Measurements from ENCODE around the gene NAA60.

NAA60 gene

DNA sequence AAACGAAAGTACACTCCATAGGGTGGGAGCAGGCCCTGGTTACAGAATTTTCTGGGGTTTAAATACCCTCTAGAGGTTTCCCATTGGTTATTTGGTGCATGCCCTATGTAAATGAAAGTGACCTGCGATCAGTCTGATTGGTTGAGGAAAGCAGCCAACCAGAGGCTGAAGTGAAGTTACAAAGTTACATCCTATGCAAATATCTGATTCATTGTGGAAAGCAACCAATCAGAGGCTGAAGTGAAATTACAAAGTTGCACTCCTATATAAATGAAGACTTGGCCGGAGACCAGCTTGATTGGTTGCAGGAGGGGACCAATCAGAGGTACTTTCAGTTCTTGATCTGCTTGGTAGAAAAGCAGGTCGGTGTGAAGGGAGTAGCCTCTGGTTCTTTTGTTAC, 24.4 kb downstream of the NAA60 start:
- DNase-seq, result peak; percentile 28
- H3K79me2 ChIP-seq (ENCODE audit: control insufficient read depth, insufficient read depth, low read length), result peaks cover 82% of the 10 kb centered on the region
- H2BK120ac ChIP-seq (ENCODE audit: low read depth, low read length), result no peak overlapping the region
- no peak overlapping the region for H2BK5ac ChIP-seq (ENCODE audit: low read length)
- H3K4me3 ChIP-seq (ENCODE audit: low read length), result no peak overlapping the region
- no peak overlapping the region for H3K27ac ChIP-seq (ENCODE audit: low read depth, low read length)
- H4K5ac ChIP-seq (ENCODE audit: low read length), result no peak overlapping the region
- H2BK15ac ChIP-seq (replicated peaks; ENCODE audit: low read depth), result no peak overlapping the region
- no peak overlapping the region for H3K56ac ChIP-seq (ENCODE audit: low read length)
- no peaks in the 10 kb centered on the region for H3K36me3 ChIP-seq (ENCODE audit: control insufficient read depth, insufficient read depth, low read length)
- no peak overlapping the region for H3K23ac ChIP-seq (ENCODE audit: low read length)
- peaks cover 3% of the 10 kb centered on the region for H3K4me1 ChIP-seq (ENCODE audit: control insufficient read depth, low read depth, low read length)
- no peak overlapping the region for H3K4ac ChIP-seq (ENCODE audit: low read depth, low read length)
- no peak overlapping the region for H3K9ac ChIP-seq (ENCODE audit: low read length)
- peaks cover 36% of the 10 kb centered on the region for H3K79me1 ChIP-seq (ENCODE audit: low read length)
- no peak overlapping the region for H3K18ac ChIP-seq (ENCODE audit: low read length)
- no peak overlapping the region for H2AK5ac ChIP-seq (ENCODE audit: low read length)
- no peak overlapping the region for H4K8ac ChIP-seq (ENCODE audit: low read depth, low read length)
- no CpG with 5 or more reads among the region's 4 CpGs for WGBS (ENCODE audit: extremely low coverage, insufficient coverage, low lambda C conversion rate)
- no peak overlapping the region for H3K4me2 ChIP-seq (ENCODE audit: low read length)
- no peaks in the 10 kb centered on the region for H3K27me3 ChIP-seq (ENCODE audit: insufficient read depth, low read length, poor library complexity)

DNA sequence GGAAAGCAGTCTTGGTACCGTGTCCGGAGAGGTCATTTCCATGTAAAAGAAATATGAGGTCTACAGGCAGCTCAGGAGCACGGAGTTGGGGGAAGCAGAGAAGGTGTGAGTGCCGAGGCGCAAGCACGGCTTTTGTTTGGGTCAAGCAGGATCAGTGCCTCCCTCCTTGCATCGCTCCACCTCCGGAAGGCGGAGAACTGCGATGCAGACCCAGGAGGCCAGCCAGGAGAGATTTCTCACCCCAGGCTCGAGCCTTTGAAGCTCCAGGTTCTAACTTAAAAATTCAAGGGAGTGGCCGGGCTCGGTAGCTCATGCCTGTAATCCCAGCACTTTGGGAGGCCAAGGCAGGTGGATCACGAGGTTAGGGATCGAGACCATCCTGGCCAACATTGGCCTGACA, 25.0 kb downstream of the NAA60 start:
- no peak overlapping the region for H2BK5ac ChIP-seq (ENCODE audit: low read length)
- WGBS (ENCODE audit: extremely low coverage, insufficient coverage, low lambda C conversion rate), result no CpG with 5 or more reads among the region's 15 CpGs

GRCh38 chr16:3469736-3470135, 26.3 kb downstream of the NAA60 start:
- Histone ChIP-seq H4K8ac (ENCODE audit: low read depth, low read length) (no peak overlapping the region), H3K18ac (ENCODE audit: low read length) (no peak overlapping the region), H3K4me3 (ENCODE audit: low read length) (no peak overlapping the region), H2AK5ac (ENCODE audit: low read length) (no peak overlapping the region), H2BK15ac (replicated peaks; ENCODE audit: low read depth) (no peak overlapping the region), H3K36me3 (ENCODE audit: control insufficient read depth, insufficient read depth, low read length) (no peaks in the 10 kb centered on the region), H3K79me2 (ENCODE audit: control insufficient read depth, insufficient read depth, low read length) (peaks cover 75% of the 10 kb centered on the region), H3K9ac (ENCODE audit: low read length) (no peak overlapping the region), H3K27me3 (ENCODE audit: insufficient read depth, low read length, poor library complexity) (no peaks in the 10 kb centered on the region), H3K79me1 (ENCODE audit: low read length) (peaks cover 41% of the 10 kb centered on the region), H3K4me2 (ENCODE audit: low read length) (no peak overlapping the region), H3K27ac (ENCODE audit: low read depth, low read length) (peak overlapping the region; percentile 16), H3K4ac (ENCODE audit: low read depth, low read length) (no peak overlapping the region), H2BK5ac (ENCODE audit: low read length) (no peak overlapping the region), H4K5ac (ENCODE audit: low read length) (no peak overlapping the region), H3K56ac (ENCODE audit: low read length) (no peak overlapping the region), H2BK120ac (ENCODE audit: low read depth, low read length) (no peak overlapping the region), H3K4me1 (ENCODE audit: control insufficient read depth, low read depth, low read length) (peaks cover 3% of the 10 kb centered on the region), H3K23ac (ENCODE audit: low read length) (no peak overlapping the region)
- WGBS (ENCODE audit: extremely low coverage, insufficient coverage, low lambda C conversion rate), result no CpG with 5 or more reads among the region's 7 CpGs
- DNase-seq, result no peak

More for the DNA sequence above, 25.0 kb downstream of the NAA60 start:
- no peak overlapping the region for H3K9ac ChIP-seq (ENCODE audit: low read length)
- peaks cover 80% of the 10 kb centered on the region for H3K79me2 ChIP-seq (ENCODE audit: control insufficient read depth, insufficient read depth, low read length)
- H2BK15ac ChIP-seq (replicated peaks; ENCODE audit: low read depth), result no peak overlapping the region
- H3K4me3 ChIP-seq (ENCODE audit: low read length), result no peak overlapping the region
- no peak overlapping the region for H3K23ac ChIP-seq (ENCODE audit: low read length)
- no peak overlapping the region for H4K5ac ChIP-seq (ENCODE audit: low read length)
- no peak overlapping the region for H2BK120ac ChIP-seq (ENCODE audit: low read depth, low read length)
- H3K36me3 ChIP-seq (ENCODE audit: control insufficient read depth, insufficient read depth, low read length), result no peaks in the 10 kb centered on the region
- H3K56ac ChIP-seq (ENCODE audit: low read length), result no peak overlapping the region
- H3K79me1 ChIP-seq (ENCODE audit: low read length), result peaks cover 35% of the 10 kb centered on the region
- H3K27me3 ChIP-seq (ENCODE audit: insufficient read depth, low read length, poor library complexity), result no peaks in the 10 kb centered on the region
- no peak overlapping the region for H2AK5ac ChIP-seq (ENCODE audit: low read length)
- no peak overlapping the region for H4K8ac ChIP-seq (ENCODE audit: low read depth, low read length)
- peaks cover 3% of the 10 kb centered on the region for H3K4me1 ChIP-seq (ENCODE audit: control insufficient read depth, low read depth, low read length)
- H3K27ac ChIP-seq (ENCODE audit: low read depth, low read length), result no peak overlapping the region
- no peak overlapping the region for H3K4ac ChIP-seq (ENCODE audit: low read depth, low read length)
- DNase-seq, result peak; percentile 53
- H3K4me2 ChIP-seq (ENCODE audit: low read length), result no peak overlapping the region
- H3K18ac ChIP-seq (ENCODE audit: low read length), result no peak overlapping the region

DNA sequence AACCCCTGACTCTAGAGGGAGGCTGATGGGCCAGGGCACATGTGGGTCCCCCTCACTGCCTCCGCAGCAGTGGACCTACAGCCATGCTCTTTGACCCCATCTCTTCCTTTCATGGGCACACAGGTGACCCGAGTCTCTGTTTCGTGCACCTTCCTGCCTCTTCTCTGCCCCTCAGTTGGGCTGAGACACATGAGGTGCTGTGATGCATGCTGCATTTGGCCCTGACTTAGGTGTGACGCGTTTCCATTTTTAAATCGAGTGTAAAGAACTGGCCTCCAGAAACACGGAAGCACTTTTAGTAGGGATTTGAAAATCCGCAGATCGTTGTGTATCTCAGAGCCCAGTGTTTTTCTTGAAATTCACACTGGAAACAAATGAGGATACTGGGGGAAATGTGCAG, 27.2 kb downstream of the NAA60 start:
- Histone ChIP-seq H2BK120ac (ENCODE audit: low read depth, low read length) (no peak overlapping the region), H2BK5ac (ENCODE audit: low read length) (no peak overlapping the region), H3K79me1 (ENCODE audit: low read length) (peaks cover 38% of the 10 kb centered on the region), H4K8ac (ENCODE audit: low read depth, low read length) (no peak overlapping the region), H3K4me1 (ENCODE audit: control insufficient read depth, low read depth, low read length) (peaks cover 3% of the 10 kb centered on the region), H3K18ac (ENCODE audit: low read length) (no peak overlapping the region), H3K9ac (ENCODE audit: low read length) (no peak overlapping the region), H2BK15ac (replicated peaks; ENCODE audit: low read depth) (no peak overlapping the region), H3K36me3 (ENCODE audit: control insufficient read depth, insufficient read depth, low read length) (no peaks in the 10 kb centered on the region), H3K56ac (ENCODE audit: low read length) (no peak overlapping the region), H3K27me3 (ENCODE audit: insufficient read depth, low read length, poor library complexity) (no peaks in the 10 kb centered on the region), H3K4ac (ENCODE audit: low read depth, low read length) (no peak overlapping the region), H3K4me2 (ENCODE audit: low read length) (no peak overlapping the region), H4K5ac (ENCODE audit: low read length) (no peak overlapping the region), H3K79me2 (ENCODE audit: control insufficient read depth, insufficient read depth, low read length) (peaks cover 68% of the 10 kb centered on the region), H3K4me3 (ENCODE audit: low read length) (no peak overlapping the region), H3K27ac (ENCODE audit: low read depth, low read length) (no peak overlapping the region), H2AK5ac (ENCODE audit: low read length) (no peak overlapping the region), H3K23ac (ENCODE audit: low read length) (no peak overlapping the region)
- no peak for DNase-seq
- WGBS (ENCODE audit: extremely low coverage, insufficient coverage, low lambda C conversion rate), result no CpG with 5 or more reads among the region's 9 CpGs

DNA sequence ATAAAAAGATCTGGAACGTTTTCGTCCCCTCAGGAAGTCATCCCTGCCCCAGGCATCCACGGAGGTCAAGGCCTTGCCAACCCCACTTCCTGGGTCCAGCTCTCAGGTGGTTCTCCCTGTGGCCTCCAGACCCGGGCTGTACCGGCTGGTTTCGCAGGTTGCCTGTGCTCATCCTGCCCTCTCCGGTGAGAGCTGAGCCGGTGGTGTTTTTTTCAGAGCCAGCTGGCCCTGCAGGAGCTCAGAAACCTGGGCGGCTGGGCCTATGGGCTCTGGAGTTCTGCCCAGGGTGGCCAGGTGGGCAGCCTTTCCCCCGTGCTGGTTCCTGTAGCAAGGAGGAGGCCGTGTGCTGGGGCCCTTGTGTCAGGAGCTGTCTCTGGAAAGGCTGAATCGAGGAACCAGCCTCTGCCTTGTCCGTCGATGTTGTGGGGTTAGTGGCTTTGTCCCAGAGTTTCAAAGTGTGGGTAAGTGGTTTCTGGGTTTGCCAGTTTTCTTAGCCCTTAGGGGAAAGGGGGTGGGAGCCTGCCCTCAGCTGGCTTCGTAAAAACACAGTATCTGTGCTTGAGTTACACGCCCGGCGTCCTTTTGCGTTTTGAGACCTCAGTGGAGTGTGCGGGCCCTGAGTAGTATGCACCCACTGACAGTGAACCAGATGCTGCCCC, 28.2 kb downstream of the NAA60 start:
- Histone ChIP-seq H4K5ac (ENCODE audit: low read length) (no peak overlapping the region), H3K4me1 (ENCODE audit: control insufficient read depth, low read depth, low read length) (peaks cover 3% of the 10 kb centered on the region), H4K8ac (ENCODE audit: low read depth, low read length) (no peak overlapping the region), H3K23ac (ENCODE audit: low read length) (no peak overlapping the region), H3K27ac (ENCODE audit: low read depth, low read length) (no peak overlapping the region), H2BK120ac (ENCODE audit: low read depth, low read length) (no peak overlapping the region), H2BK5ac (ENCODE audit: low read length) (no peak overlapping the region), H3K36me3 (ENCODE audit: control insufficient read depth, insufficient read depth, low read length) (no peaks in the 10 kb centered on the region), H2AK5ac (ENCODE audit: low read length) (no peak overlapping the region), H3K27me3 (ENCODE audit: insufficient read depth, low read length, poor library complexity) (no peaks in the 10 kb centered on the region), H3K9ac (ENCODE audit: low read length) (no peak overlapping the region), H3K4me3 (ENCODE audit: low read length) (no peak overlapping the region), H3K79me2 (ENCODE audit: control insufficient read depth, insufficient read depth, low read length) (peaks cover 59% of the 10 kb centered on the region), H2BK15ac (replicated peaks; ENCODE audit: low read depth) (no peak overlapping the region), H3K4me2 (ENCODE audit: low read length) (no peak overlapping the region), H3K56ac (ENCODE audit: low read length) (no peak overlapping the region), H3K79me1 (ENCODE audit: low read length) (peaks cover 32% of the 10 kb centered on the region), H3K18ac (ENCODE audit: low read length) (no peak overlapping the region), H3K4ac (ENCODE audit: low read depth, low read length) (no peak overlapping the region)
- no peak for DNase-seq
- no CpG with 5 or more reads among the region's 20 CpGs for WGBS (ENCODE audit: extremely low coverage, insufficient coverage, low lambda C conversion rate)
